ENCODE data around the gene ADCK1. TPM values are rescaled to one million over a fixed set of nuclear protein-coding genes. Genes with fewer than 3 reads are reported as not detected.

ADCK1 gene, protein sequence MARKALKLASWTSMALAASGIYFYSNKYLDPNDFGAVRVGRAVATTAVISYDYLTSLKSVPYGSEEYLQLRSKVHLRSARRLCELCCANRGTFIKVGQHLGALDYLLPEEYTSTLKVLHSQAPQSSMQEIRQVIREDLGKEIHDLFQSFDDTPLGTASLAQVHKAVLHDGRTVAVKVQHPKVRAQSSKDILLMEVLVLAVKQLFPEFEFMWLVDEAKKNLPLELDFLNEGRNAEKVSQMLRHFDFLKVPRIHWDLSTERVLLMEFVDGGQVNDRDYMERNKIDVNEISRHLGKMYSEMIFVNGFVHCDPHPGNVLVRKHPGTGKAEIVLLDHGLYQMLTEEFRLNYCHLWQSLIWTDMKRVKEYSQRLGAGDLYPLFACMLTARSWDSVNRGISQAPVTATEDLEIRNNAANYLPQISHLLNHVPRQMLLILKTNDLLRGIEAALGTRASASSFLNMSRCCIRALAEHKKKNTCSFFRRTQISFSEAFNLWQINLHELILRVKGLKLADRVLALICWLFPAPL
- 4.5 and 6.2 TPM in 2 replicates for total RNA-seq

DNA sequence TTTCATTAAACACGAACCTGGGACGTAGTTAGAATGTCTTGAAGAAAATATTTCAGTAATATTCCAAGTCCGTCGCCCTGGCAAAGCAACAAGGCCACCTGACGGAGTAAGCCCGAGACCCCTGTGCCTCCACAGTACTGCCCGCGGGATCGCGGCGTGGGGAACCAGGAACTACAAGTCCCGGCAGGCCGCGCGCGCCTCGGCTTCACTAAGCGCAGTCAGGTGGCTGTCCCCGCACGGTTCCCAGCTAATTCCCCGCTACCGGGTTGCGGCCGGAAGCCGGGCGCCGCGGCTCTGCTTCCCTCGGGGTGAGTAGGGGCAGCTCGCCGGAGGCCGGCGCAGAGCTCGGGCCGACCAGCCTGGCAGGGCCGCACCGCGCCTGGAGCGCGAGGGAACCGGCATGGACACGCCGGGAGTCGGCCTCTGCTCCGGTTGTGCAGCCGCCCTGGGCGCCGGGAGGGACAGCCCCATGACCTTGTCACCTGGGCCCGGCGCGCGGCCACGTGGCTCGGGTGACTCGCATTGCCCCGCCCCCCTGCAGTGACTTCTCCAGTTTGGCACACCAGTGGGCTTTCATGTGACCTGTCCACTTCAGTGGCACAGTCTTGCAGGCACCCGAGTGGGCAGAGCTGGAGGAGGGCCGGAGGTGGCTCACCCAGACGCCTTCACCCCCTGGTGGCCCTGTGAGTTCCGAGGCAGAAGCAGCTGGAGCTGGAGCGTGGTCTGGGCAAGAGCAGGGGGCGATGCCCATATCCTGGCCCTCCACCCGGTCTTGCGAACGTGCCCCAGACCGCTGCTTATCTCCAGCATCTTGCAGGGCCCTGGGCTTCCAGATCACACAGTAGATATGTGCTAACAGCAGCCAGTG is at the start of gene ADCK1:
TSS of gene ADCK1 (plus strand) at position 247 of the 868 bp plus-strand sequence. CDS start 18,870 bp downstream, outside the sequence.

GRCh38 chr14:77760381-77761204 is 39.3 kb upstream of the ADCK1 start, which contains the start of gene SNW1:
SNW1 (minus strand) TSS chr14:77761156; CDS start chr14:77761127, 29 bp downstream.

Other genes with a start within 250 kb of the ADCK1 start
- gene SPTLC2, start 183.5 kb upstream of the ADCK1 start, total RNA-seq = 32.5 and 33.6 TPM in 2 replicates
- gene ALKBH1, start 92.1 kb upstream of the ADCK1 start, total RNA-seq = 8.0 and 8.5 TPM in 2 replicates
- gene SLIRP, start 92.0 kb upstream of the ADCK1 start, total RNA-seq = 94.4 and 96.2 TPM in 2 replicates
- 31.3 and 41.9 TPM in 2 replicates for gene SNW1, start 39.0 kb upstream of the ADCK1 start, total RNA-seq

Data from smooth muscle cell of the pulmonary artery (primary cell).